A172 (cell line): Measurements from ENCODE around the gene EN2. TPM values are rescaled to one million over a fixed set of nuclear protein-coding genes. Genes with fewer than 3 reads are reported as not detected.
A peak's percentile ranks its signal among the peaks of the same experiment; 100 is the strongest.

ENCODE experiments used
- DNase-seq: peaks from one replicate; pipeline ENCODE4 v3.0.0-alpha.2; 2015; ENCODE audit warnings: low spot score
- total RNA-seq: library from RNA; depleted of rRNA; stranded (reverse); fragments of >200 nt; shearing (Covaris generic); gene quantifications from 2 replicates; pipeline ENCODE4 v1.2.3, GENCODE V29; 2014

The EN2 gene
- total RNA-seq, 1 experiment from 2014 or later = not detected

DNA sequence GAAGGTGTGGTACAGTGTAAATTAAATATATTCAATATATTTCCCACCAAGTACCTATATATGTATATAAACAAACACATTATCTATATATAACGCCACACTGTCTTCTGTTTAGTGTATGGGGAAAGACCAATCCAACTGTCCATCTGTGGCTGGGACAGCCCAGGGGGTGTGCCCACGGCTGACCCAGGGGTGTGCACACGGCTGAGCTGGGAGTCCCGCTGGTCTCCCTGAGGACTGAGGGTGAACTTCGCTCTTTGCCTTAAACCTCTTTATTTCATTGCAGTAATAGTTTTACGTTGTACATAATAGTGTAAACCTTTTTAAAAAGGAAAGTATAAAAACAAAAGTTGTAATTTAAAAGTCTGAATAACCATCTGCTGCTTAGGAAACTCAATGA, 6.3 kb downstream of the EN2 start:
- DNase-seq = no peak

DNA sequence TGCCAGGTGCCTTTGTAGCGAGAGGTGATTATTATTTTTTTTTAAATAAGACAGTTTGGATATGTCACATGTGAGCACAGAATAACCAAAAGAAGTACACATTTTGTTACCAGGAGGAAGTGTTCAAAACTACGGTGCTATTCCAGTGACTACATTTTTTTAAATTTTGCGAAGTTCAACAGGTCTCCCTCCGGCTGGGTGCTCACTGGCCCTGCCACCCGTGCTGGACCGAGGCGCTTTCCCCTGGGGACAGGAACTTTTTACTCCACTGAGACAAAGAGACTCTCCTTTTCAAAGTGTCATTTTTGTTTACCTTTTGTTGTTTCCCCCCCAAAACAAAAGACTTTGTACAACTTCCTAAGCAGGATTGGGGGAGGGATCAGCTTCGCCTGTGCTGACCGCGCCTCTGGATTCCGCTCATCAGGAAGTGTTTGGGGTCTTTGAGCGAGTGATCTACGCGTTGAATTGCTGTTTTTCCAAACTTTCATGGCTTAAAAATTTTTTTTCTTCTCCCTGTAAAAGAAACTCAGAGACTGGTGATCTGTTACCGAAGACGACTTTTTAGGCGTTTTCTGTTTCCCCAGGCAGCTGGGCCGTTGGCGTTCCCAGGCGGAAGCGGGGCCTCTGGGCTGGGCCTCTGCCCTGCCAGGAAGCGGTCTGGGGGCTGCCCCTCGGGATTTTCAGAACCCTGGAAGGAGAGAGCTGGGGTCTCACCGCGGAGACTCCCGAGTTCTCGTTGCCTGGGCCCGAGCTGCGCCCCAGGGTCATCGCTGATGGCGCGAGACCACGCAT, 7.2 kb downstream of the EN2 start:
- DNase-seq = no peak

DNA sequence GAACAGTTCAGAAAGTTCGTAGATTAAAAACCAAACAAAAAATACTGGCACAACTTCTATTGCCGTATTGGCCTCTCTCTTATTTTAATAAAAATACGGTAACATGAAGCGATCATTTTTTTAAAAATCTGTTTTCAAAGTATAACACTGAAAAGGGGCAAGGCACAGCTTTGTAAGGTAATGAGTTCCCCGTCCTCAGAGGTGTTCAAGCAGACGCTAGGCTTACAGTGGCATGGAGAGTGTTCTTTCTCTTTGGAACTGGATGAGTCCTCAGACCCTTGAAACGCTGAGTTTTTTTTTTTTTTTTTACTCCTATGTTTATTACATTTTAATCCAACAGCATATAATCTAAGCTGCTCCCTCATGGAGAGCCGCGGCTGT, 7.8 kb downstream of the EN2 start:
- no peak for DNase-seq

DNA sequence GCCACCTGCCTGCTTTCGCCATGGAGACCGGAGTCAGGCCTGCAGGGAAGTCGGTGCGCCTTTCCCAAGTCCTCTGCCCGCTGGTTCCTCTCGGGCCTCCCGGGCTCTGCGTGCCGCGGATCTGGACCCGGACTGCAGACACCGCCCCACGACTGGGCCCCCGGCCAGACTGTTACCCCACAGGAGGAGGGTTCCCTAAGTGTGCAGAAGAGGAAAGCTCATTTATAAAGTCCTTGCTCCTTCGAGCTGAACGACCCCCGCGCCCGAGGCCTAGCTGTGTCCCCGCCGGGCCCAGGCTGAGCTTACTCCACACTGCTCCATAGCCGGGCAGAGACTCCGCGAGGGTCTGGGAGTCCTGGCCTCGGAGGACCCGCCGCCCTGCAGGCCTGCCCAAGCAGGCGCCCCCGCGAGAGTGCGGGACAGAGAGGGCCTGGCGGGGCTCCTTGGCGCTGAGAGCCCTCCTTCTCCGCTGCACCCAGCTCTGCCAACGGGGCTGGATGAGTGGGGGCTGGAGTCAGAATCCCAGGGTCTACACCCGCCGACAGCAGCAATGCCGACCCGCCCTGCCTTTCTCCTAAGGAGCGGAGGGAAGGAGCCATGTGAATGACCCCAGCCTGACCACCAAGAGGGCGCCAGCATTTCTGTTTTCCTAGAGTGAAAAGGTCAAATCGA, 8.3 kb downstream of the EN2 start:
- DNase-seq = no peak

DNA sequence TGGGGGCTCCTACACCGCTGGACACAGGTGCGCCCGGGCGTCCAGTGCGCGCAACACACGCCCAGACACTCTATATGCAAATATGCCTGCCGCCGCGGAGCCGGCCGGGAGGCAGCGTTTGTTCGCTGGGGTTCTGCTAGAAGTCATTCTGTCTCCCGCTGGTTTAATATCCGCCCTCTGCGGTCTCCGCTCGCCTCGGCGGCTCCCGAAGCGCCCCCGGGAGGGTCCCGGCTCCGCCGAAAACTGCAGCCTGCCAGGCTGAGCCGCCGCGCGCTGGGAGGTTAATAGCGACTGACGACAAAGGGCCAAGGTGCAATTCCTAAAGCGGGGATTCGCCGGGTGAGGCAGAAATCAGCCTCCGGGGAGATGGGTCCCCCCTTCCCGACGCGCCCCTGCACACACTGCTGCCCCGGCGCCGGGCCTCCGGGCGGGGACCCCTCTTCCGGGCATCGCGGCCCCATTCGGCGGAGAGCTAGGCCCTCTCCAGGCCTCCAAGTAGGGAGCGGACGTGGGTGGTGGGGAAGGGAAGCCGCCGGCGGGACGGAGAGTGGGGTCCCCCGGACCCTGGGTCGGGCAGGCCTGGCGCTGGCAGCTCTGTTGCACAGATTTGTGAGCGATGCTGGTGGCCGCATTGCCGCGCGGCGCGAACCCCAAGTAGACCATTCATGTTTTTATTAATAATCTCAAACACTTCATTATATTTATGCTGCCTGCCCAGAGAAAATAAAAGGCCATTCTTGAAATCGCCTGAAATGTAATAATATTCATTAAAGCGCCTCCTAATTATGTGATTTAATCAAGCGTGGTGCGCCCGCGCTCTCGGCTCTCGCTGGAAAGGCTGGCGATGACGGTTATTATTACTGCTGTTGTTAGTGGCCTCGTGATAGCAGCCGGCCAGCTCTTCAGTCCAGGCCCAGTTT, 9.1 kb downstream of the EN2 start:
- no peak for DNase-seq

DNA sequence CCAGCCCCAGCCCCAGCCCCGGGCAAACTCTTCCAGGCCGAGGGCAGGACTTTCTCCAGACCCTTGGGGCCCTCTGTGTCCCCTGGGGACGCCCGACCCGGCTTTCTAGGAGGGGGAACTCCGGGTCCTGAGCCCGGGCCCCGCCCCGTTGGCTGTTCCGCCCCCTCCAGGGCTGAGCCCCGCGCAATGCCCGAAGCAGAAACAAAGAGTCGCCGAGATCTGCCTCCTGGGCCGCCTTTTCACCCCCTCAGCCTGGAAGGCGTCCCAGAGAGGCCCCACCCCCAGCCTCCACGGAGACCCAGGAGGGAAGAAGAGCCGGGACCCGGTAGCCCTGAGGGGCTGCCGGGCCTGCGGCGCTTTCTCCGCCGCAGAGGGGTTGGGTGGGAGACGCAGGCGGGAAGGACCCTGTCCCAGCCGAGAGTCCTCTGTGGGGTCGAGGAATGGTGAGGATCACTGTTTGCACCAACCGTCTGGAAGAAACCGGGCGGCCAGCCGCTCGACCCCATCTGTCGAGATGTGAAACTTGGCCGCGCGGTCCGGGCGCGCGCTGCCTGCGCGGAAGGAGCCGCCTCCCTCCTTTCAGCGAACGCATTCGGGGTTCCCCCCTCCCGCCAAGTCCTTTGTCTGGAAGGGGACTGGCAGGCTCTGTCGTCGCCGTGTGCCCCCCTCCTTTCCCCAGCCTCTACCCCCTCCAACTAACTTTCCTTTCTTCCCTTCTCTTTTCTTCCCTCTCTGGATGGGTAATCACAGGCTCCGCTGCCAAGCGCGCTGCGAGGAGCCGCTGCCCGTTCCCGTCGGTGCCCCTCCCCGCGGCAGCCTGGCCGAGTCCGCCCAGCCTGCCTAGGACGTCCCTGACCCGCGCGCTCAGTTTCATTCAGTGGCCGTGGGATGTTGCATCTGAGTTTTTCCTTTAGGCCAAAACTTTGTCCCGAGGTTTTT, 10.2 kb downstream of the EN2 start:
- peak; percentile 26 for DNase-seq

DNA sequence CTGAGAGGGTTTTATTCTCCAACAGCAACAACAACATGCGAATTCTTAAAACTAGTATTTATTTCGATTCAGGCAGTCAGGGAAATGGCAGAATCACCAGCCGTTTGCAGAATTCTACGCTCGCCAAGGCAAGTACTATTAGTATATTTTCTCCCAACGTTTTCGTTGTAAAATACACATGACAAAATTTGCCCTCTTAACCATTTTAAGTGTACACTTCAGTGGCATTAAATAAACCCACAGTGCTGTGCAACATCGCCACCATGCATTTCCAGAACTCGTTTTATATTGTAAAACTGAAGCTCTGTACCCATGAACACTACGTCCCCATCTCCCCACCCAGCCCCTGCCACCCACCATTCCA, 10.8 kb downstream of the EN2 start:
- no peak for DNase-seq

DNA sequence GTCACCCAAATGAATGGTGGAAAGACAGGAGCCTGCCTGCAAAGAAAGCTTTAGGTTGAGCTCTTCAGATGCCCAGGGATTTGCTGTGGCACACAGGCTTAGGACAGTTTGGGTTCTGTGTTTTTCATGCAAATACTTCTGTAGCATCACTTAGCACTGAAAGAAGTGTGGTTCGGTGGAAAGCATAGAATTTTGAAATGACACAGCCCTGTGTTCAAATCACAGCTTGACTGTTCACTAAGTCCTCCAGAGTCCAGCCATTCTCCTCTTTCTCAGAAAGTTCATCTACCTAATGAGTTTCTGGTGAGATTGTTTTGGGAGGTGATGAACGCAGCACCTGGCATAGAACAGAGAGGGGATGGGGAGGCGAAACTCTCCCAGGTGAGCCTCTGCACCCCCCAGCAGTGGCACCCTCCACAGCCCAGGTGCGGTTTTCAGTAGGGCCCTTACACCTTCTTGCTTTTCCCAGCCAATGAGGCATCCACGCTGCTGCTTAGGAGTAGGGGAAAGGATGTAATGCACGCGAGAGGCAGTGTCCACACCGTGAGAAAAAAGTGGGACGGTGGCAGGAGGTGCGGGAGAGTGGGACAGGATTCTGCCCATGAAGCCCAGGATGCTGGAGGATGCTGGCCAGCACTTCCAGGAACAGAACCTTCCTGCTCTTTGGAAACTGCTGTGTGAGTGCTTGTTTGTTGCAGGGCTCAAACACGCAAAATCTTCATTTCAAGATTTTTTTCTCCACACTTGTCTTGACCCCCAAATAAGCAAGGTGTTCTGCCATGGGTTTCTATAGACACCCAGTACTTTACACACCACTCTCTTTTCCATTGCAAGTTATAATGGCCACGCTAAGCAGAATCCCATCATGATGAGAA, 11.6 kb downstream of the EN2 start:
- DNase-seq = no peak

GRCh38 chr7:155470186-155470487, 12.2 kb downstream of the EN2 start:
- no peak for DNase-seq

DNA sequence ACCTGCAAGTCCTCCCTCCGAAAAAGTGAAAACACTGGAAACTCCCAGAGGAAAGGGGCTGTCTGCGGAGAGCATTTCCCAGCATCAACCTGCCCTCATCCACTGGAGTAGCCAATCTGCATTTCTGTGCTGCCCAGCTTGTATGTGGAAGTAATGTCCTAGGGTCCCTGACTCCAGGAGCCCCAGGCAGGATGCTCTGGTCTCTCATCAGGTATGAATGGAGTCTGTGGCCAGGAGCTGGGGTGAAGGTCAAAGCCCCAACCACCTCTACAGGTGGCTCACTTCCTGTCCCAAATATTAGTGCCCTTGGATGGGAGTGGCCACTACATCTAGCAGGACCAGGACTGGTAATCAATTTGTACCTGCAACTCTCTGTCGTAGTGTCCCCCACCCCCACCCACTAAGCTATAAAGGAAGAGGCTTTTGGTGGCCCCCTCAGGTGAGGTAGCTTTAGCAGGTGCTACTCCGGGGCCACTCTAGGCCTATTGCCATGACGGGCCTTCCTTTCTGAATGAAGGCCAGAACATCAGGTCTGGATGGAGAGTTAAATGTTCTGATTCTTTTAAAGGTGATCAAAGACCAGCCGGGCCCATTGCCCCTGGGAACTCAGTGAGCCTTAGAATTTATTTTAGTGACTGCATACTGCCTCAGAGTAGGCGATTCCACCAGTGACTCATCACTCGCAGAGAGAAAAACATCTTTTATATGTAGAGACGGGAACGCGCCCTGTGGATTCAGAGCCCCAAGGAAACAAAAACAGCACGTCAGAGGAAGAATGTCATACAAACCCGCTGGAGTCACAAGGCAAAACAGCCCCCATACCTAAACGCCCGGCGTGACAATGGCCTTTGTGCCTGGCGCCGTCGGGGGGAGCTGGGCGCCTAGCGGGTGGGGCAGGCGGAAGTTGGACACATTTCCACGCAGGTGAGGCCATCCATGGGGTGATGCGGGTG, 13.0 kb downstream of the EN2 start:
- DNase-seq = peak; percentile 11

- DNase-seq = no peak
These were observed 13.8 kb downstream of the EN2 start for GRCh38 chr7:155471718-155472117.

- no peak for DNase-seq
These were observed 19.5 kb downstream of the EN2 start for GRCh38 chr7:155477476-155477875.

- no peak for DNase-seq
These were observed 23.8 kb downstream of the EN2 start for GRCh38 chr7:155481764-155482163.

DNA sequence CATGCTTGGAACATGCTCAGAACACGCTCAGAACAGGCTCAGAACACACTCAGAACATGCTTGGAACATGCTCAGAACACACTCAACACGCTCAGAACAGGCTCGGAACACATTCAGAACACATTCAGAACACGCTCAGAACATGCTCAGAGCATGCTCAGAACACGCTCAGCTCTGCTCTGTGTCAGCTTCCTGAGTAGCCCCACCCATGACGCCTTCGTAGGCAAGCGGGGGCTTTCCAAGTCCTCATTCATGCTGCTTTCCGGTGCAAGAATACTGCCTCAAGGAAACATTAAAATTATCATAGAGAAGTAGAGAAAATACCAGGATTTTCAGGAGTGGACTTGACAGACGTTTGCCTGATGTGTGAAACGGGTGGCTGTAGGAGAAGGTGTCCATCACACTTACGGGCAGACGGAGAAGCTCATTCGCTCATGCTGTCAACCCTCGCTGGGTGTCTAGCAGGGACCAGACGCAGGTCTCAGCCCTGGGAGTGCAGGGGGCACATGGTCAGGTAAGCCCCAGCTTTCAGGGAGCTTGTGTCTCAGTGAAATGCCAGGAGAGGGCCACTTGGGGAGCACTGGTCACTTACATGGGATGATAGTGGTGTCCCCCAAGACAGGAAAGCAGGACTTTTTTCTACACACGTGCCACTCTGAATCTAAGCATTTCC, 24.7 kb downstream of the EN2 start:
- no peak for DNase-seq

GRCh38 chr7:155483245-155483644, 25.3 kb downstream of the EN2 start:
- no peak for DNase-seq

- no peak for DNase-seq
These were observed 26.0 kb downstream of the EN2 start for GRCh38 chr7:155483868-155484325.

DNA sequence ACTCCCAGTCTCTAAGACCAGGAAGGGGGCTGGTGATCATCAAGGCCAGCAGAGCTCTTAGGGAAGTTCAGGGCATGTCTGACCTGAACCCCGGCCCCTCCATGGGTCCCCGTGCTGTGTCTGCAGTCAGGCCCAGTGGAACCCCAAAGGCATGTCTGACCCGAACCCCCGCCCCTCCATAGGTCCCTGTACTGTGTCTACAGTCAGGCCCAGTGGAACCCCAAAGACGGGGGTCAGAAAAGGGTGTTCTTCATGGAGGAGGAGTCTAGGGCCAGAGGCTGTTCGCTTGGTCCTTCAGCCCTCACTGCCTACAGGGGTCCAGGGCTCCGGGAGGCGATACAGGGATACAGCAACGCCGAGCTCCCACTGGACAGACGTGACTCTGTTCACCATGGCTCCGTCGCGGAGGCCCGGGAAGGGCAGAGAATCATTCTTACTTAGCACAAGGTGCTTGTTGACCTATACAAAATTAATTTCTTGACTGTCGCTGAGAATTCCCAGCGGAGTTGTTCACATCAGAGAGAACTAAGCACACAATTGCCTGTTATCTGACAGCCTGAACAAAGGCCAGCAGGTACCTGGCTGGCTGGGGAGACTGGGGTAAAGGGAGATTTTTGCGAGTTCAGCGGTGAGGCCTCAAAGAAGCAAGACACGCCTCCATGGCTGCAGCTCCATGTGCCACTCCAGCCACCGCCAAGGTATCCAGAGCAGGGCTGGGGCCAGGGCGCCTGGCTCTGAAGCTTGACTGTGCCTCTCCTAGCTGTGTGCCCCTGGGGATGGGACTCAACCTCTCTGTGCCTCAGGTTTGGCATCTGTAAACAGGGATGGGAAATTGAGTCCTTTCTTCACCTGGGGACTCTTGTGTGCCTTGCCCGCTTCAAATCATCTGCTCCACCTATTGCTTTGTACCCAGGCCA, 26.8 kb downstream of the EN2 start:
- DNase-seq = no peak
